Measurements from ENCODE around the gene HOXD13. TPM values are rescaled to one million over a fixed set of nuclear protein-coding genes. Genes with fewer than 3 reads are reported as not detected.

The HOXD13 gene
- total RNA-seq, 1 experiment from 2014 or later = 32.7 TPM

- peak; percentile 89 for TF ChIP-seq CTCF (conservative IDR thresholded peaks at IDR 0.05; ENCODE audit: low read depth, low read length)
- TF ChIP-seq EZH2 (IDR thresholded peaks at IDR 0.05; ENCODE audit: borderline replicate concordance, low read depth, low read length, poor library complexity, severe bottlenecking) = peak; percentile 15
- no TSS peak for BruUV-seq (replicated peaks)
- Histone ChIP-seq H3K4me1 (ENCODE audit: insufficient read depth, low read length, poor library complexity, severe bottlenecking) (peaks cover 20% of the 10 kb centered on the region), H3K4me3 (ENCODE audit: low read depth, low read length, poor library complexity, severe bottlenecking) (peak overlapping the region; percentile 45), H3K27me3 (replicated peaks; ENCODE audit: insufficient read depth, low read depth, low read length, poor library complexity) (peaks cover 49% of the 10 kb centered on the region), H3K9me3 (ENCODE audit: low read depth, low read length, poor library complexity, severe bottlenecking) (no peaks in the 10 kb centered on the region), H3K27ac (ENCODE audit: low read depth, low read length, poor library complexity, severe bottlenecking) (no peak overlapping the region), H3K36me3 (ENCODE audit: insufficient read depth, low read length, poor library complexity, severe bottlenecking) (no peaks in the 10 kb centered on the region)
- DNase-seq (ENCODE audit: low spot score) = peak; percentile 73
- POLR2A ChIA-PET (ENCODE audit: low non-redundant PET) = no interaction called here
- intact Hi-C loops (cut with micrococcal nuclease; ENCODE audit: unreplicated experiment) = loop anchor here (2.0 to 5.0 kb wide), 4 partner anchors 719 to 884 kb away; no protein-coding TSS in a partner anchor
- CTCF ChIA-PET = interaction anchor here (1.0 to 1.9 kb wide), 4 partner anchors 11 to 835 kb away, joined by 4 to 9 read pairs (median 6); no protein-coding TSS in a partner anchor
Measured at GRCh38 chr2:176085861-176086771, 6.4 kb upstream of the HOXD13 start.

GRCh38 chr2:176087330-176088047, 5.0 kb upstream of the HOXD13 start:
- Histone ChIP-seq H3K36me3 (ENCODE audit: insufficient read depth, low read length, poor library complexity, severe bottlenecking) (no peaks in the 10 kb centered on the region), H3K4me1 (ENCODE audit: insufficient read depth, low read length, poor library complexity, severe bottlenecking) (peaks cover 19% of the 10 kb centered on the region), H3K4me3 (ENCODE audit: low read depth, low read length, poor library complexity, severe bottlenecking) (no peak overlapping the region), H3K9me3 (ENCODE audit: low read depth, low read length, poor library complexity, severe bottlenecking) (no peaks in the 10 kb centered on the region), H3K27me3 (replicated peaks; ENCODE audit: insufficient read depth, low read depth, low read length, poor library complexity) (peaks cover 35% of the 10 kb centered on the region), H3K27ac (ENCODE audit: low read depth, low read length, poor library complexity, severe bottlenecking) (no peak overlapping the region)
- ChIA-PET CTCF (interaction anchor here (1.2 kb wide), 1 partner anchor 10 kb away, joined by 3 read pairs; no protein-coding TSS in a partner anchor), POLR2A (ENCODE audit: low non-redundant PET) (interaction anchor here (0.5 kb wide), 1 partner anchor 365 kb away, joined by 4 read pairs; no protein-coding TSS in a partner anchor)
- BruUV-seq (replicated peaks) = no TSS peak
- DNase-seq (ENCODE audit: low spot score) = no peak
- no peak for TF ChIP-seq CTCF (conservative IDR thresholded peaks at IDR 0.05; ENCODE audit: low read depth, low read length)
- TF ChIP-seq EZH2 (IDR thresholded peaks at IDR 0.05; ENCODE audit: borderline replicate concordance, low read depth, low read length, poor library complexity, severe bottlenecking) = no peak
- intact Hi-C loops (cut with micrococcal nuclease; ENCODE audit: unreplicated experiment) = loop anchor here (5.0 kb wide), 3 partner anchors 775 to 885 kb away; no protein-coding TSS in a partner anchor
